Fibroblast of skin of abdomen (primary cell): Measurements from ENCODE around the gene ZMYND19.
"Not testable (repeated sequence)": the region's sequence is repeated elsewhere in the genome, so short reads cannot be mapped to it uniquely, and the experiment has no call there.

ENCODE experiments used
- DNase-seq: peaks from one replicate; pipeline ENCODE4 v3.0.0-alpha.2; 2013

The ZMYND19 gene

GRCh38 chr9:137614631-137615386, 24.5 kb upstream of the ZMYND19 start:
- DNase-seq: no peak

DNA sequence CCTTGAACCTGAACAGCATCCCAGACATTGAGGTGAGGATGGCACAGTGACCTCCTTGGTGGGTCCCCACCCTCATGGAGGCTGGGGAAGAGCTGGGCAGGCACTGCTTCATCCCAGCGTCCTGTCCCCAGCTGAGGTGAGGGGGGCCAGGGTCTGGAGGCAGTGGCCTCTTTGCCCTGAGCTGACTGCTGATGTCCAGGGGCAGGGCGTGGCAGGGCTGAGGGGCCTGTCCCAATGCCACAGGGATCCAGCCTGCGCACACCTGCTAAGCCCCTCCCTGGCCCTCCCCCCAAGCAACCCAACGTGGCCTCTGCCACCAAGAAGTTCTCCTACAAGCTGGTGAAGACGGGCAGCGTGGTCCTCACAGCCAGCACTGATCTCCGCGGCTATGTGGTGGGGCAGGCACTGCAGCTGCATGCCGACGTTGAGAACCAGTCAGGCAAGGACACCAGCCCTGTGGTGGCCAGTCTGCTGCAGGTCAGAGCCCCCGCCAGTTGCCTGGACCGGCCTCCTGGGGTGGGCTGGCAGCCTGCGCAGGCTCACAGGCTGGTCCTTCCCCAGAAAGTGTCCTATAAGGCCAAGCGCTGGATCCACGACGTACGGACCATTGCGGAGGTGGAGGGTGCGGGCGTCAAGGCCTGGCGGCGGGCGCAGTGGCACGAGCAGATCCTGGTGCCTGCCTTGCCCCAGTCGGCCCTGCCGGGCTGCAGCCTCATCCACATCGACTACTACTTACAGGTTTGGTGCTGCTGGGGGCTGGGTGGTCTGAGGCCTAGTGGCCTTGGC, 23.6 kb upstream of the ZMYND19 start:
- no peak for DNase-seq

- no peak for DNase-seq
These were observed 22.9 kb upstream of the ZMYND19 start for GRCh38 chr9:137613259-137613658.

- no peak for DNase-seq
These were observed 22.4 kb upstream of the ZMYND19 start for GRCh38 chr9:137612741-137613142.

- DNase-seq: peak; percentile 69
These were observed 21.6 kb upstream of the ZMYND19 start for GRCh38 chr9:137611623-137612609.

- no peak for DNase-seq
These were observed 20.6 kb upstream of the ZMYND19 start for GRCh38 chr9:137610944-137611343.

DNA sequence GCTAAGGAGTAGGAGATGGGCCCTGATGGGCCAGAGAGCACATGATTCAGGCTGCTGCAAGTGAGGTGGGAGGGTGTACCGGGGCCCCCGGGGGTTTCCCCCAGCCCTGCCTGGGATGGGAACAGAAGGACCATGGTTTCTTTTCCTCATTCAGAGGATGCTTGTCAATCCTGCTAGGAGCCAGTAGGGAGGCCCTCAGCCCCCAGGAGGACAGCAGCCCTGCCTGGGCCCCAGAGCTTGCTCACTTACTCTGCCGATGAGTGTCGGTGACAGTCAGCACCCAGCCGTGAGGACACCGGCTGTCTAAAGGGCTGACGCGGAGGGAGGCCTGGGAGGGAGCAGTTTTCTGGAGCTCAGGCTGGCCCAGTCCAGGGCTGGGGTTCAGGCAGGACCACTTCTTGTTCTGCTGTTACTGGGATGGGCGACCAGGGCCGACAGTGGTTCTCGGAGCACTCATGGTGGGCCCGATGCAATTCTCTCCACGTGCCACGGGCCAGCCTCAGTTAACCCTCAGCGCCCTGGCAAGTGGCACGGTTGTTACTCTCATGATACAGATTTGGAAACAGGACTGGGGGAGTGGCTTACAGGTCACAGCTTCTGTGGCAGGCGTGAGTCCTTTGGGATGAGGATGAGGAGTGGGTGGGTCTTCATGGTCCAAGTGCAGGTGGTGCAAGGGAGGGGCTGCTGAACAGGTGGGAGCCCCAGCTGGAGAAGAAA, 17.0 kb upstream of the ZMYND19 start:
- no peak for DNase-seq

DNA sequence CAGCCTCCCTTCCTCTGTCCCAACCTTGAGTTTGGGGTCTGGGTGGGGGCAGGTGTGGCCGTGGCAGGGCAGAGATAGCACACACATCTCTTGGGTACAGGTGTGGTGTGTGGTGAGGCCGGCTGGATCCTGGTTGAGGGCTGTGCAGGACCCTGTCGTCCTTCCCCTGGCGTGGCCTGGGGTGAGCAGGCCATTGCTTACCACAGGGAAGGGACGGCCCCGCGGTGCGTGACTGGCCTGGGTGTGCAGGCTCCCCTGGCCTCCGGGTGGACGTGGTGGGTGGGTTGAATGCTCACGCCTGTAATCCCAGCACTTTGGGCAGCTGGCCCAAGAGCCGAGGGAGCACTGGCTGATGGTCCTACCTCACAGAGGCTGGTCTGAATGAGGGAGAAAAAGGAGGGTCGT, 16.4 kb upstream of the ZMYND19 start:
- no peak for DNase-seq

DNA sequence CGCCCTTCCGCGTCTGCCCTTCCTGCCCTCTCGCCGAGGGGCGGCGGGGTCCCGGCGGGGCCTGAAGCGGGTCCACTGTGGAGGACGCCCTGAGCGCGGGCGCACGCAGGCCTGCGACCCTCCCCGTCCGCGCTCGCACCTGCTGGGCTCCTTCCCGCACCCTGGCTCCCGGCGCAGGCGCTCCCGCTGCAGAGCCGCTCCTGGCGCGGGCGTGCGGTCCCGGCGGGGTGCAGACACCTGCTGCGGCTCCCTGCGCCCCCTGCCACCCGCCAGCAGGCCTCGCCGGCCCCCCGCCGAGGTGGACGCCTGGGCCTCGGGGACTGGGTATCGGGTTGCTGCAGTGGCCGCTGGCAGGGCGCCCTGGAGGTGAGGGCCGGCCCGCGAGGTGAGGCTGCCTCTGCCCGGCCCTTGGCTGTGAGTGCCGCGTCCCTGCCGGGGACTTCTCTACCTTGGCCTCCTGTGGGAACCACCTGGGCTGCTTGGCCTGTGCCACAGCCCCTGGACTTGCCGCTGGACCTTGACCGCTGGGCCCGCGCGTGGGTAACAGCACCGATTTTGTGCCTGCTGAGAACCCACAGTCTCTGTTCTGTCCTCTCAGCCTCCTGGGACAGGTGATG, 15.8 kb upstream of the ZMYND19 start:
- no peak for DNase-seq

GRCh38 chr9:137605121-137606004, 15.1 kb upstream of the ZMYND19 start, which contains the start of gene ARRDC1:
Gene ARRDC1 (plus strand): TSS chr9:137605686. CDS start chr9:137605718, 32 bp downstream.
- DNase-seq: peak; percentile 87

- no peak for DNase-seq
These were observed 14.2 kb upstream of the ZMYND19 start for GRCh38 chr9:137604345-137605086.

DNA sequence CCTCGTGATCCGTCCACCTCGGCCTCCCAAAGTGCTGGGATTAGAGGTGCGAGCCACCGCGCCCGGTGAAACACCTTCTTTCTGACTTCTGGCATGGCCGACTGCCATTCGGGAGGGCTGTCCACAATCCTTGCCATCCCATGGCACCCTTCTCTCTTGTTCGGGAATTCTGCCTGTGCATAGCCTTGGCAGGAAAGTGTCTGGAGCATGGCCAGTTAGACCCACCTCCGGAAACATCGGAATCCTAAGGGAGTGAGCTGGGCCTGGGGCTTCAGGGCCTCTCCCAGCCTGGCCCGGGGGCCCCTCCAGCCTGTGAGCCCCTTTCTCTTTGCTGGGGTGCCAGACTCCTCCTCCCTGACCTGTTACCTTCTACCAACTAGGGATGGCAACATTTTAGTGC, 13.6 kb upstream of the ZMYND19 start:
- DNase-seq: no peak

DNA sequence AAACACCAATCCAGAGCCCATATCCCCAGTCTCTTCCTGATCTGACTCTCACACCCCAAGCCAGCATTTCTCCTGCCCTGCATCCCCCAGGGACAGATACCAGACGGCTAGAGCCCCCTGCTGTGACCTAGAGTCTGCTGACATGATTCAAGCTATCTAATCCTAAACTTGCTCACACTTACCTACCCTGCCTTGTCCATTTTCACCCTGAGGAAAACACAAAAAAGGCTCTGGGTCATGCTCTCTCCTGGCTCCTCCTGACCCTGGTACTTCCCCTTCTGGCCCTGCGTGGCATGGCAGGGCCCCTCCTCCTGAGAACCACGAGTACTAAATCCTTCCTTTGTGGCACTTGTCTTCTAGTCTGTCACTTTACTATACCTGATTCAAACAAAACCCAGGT, 12.3 kb upstream of the ZMYND19 start:
- DNase-seq: no peak

- DNase-seq: no peak
These were observed 8.6 kb upstream of the ZMYND19 start for GRCh38 chr9:137598943-137599342.

GRCh38 chr9:137596577-137596976, 6.3 kb upstream of the ZMYND19 start:
- not testable (repeated sequence) for DNase-seq

DNA sequence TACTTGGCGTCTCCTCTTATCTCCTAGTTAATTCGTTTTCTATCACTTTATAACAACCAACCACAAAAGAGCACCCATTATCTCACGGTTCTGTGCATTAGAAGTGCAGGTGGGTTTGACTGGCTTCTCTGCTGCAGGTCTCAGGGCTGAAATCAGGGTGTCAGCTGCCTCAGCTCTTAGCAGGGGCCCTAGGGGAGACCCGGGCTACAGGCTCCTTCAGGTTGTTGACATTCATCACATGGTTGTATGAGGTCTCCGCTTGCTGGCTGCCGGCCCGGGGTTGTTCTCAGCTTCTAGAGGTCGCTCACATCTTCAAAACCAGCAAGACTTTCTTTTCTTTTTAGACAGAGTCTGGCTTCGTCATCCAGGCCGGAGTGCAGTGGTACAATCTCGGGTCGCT, 2.9 kb upstream of the ZMYND19 start:
- no peak for DNase-seq

GRCh38 chr9:137592767-137593166, 2.5 kb upstream of the ZMYND19 start:
- DNase-seq: no peak

DNA sequence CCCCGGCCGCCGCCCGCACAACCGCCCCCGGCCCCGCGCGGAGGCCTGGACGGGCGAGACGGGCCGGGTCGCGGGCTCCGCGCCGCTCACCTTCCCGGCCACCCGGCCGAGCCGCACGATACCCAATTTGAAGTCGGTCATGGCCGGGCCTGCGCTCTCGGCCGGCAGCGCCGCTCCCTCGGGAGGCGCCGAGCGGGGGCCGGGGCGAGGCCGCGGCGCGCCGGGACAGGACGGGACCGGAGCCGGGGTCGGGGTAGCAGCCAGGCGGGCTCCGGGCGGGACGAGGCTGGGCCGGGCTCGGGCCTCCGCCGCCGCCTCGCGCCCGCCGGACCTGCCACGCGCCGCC, 216 bp downstream of the ZMYND19 start:
- no peak for DNase-seq

DNA sequence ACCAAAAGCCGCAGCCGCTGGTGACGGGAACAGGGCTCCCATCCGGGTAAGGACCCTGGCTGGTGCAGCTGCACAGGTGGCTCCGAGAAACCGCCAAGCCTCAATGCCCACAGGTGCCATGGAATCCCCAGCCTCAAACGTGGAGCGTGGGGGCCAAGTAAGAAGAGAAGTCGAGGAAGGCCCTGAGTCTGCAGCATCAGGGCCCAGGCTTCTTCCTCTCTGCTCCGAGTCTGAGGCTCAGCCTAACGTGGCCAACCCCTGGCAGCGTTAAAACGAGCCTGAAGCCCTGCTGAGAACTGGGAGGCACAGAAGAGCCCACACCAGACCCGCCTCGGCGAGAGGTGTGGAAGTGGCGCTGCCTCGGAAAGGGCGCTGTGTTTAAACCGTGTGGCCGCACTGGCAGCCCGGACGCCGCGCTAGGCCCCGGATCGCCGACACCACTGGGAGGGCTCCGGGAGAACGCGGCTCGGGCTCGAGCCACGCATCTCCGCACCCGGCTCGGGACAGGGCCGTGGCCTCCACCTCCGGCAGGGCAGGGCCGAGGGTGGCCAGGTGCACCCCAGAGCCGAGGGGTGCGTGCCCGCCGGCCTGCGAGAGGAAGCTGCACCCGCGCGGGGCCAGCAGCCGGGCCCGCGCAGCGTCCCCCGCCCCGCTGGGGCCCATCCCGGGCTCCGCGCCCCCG, 730 bp downstream of the ZMYND19 start:
- no peak for DNase-seq
